Left colon (tissue), 2 donors: ENCODE measurements around the gene PDE9A. TPM values are rescaled to one million over a fixed set of nuclear protein-coding genes. Genes with fewer than 3 reads are reported as not detected.

Source experiments
- ATAC-seq: fragments of 200-7000 bp; cut with Tn5 transposase; one replicate; pipeline ENCODE4 v1.9.1; 2020; ENCODE audit warnings: mild to moderate bottlenecking, moderate library complexity
- DNase-seq, 2 donors: peaks; one replicate each; pipeline ENCODE4 v3.0.0-alpha.2; 2020
- intact Hi-C, 2 donors: fragments of 100-400 bp; cut with DNase I in 1 of 2; cut with micrococcal nuclease in 1 of 2; formaldehyde crosslinking; loops; one replicate each; pipeline versions ENCODE4 v1.11.2 to v1.14.0; 2022; cut with DNase I, micrococcal nuclease
- total RNA-seq, 2 donors: library from RNA; stranded (reverse); fragmentation: NEBNext Ultra II Directional; extraction: Animal tissue kit (Norgen Biotek cat#: 25700); gene quantifications; one replicate each; pipeline ENCODE4 v1.2.1, GENCODE V29; 2021
- donor health status: DM: no; HTN: no; CAD: no.
- donor health status: DM: yes; HTN: yes; CAD: no.

Gene PDE9A
- total RNA-seq, 2 donors from 2014 or later = 117 to 236 TPM

DNA sequence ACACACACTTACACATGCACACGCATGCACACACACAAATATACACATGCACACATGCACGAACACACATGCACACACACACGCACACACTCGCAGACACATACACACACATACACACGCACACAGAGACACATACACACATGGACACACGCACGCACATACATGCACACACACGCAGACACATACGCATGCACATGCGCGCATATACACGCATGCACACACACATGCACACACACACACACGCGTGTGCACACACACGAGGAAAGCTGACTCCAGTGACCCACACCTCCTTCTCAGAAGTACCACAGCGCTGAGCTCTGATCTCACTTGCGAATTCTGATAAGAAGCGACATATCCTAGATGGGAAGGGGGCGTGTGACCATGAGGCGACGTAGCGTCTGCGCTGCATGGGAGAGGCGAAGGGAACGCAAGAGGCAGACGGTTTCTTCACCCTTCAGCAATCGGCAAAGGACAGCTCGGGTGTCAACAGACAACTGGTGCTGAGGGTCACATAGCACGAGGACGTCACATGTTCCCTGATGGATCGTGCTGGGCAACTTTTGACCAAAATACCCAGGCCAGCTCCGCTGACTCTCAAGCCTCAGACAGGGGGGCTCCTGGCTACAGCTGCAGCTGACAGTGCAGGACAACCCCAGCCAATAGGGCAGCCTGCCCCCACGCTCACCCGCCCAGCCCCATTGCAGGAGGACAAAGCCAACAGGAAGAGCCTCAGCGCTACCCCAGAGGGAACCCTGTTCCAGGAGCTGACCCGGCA lies 16.0 kb upstream of the PDE9A start:
- no peak for DNase-seq
- intact Hi-C loops = no loop called here

DNA sequence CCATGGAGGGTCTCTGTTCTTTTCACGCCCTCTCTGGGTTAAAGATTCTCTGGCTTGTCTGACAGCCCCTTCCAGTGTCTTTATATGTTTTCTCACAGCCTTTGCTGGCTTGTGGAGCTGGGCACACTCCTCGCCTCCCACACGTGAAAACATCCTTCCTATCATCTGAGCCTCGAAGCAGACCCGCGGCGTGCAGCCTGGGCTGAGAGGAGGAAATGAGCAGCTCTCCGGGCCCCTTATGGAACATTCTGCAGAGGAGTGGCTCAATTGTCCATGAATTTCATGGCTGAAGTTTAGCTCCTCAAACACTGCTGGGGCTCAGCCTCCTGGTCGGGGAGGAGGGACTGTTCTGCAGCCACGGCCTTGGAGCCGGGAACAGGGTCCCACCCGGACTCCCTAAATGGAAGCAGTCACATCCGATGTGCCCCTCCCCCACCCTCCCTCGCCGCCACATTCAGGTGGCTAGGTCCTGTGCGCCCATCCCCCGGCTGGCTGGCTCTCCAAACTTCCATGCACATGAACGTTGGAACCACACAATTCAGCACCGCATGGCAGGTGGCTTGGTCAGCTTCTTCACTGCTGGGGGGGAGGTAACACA lies 15.1 kb upstream of the PDE9A start:
- ATAC-seq = no peak
- DNase-seq = no peak
- intact Hi-C loops = no loop called here

More for the DNA sequence above, 16.0 kb upstream of the PDE9A start:
- no peak for ATAC-seq

DNA sequence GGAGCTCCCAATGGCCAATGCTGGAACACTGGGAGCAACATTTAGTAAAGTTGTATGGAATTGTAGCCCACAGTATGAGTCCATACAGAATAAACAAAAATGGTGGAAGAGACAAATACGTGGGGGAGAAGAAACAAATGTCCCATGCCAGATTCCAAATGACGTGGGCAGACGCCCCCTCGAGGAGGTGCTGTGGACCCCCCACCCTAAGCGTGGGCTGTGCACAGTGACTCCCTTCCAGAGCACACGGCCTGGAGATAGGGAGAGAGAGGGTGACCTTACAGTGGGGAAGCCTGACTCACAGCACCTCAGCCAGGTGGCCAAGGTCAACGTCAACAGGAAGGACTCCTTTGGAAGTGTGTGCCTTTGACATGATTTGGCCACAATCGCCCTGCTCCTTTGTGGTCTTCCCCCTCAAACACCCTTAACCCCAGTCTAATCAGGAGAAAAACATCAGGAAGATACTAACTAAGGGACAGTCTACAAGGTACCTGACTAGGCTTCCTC lies 13.7 kb upstream of the PDE9A start:
- intact Hi-C loops = no loop called here
- DNase-seq (no peak), ATAC-seq (peak; percentile 60)

GRCh38 chr21:42640486-42640885 lies 12.9 kb upstream of the PDE9A start:
- peak; percentile 89 for ATAC-seq
- intact Hi-C loops = no loop called here
- peak; percentile 87 to 91 for DNase-seq

- ATAC-seq (no peak), DNase-seq (no peak)
- intact Hi-C loops = no loop called here
These were observed 11.9 kb upstream of the PDE9A start for GRCh38 chr21:42641311-42642218.

GRCh38 chr21:42642219-42642745 lies 11.1 kb upstream of the PDE9A start:
- intact Hi-C loops = no loop called here
- no peak for ATAC-seq
- no peak for DNase-seq

DNA sequence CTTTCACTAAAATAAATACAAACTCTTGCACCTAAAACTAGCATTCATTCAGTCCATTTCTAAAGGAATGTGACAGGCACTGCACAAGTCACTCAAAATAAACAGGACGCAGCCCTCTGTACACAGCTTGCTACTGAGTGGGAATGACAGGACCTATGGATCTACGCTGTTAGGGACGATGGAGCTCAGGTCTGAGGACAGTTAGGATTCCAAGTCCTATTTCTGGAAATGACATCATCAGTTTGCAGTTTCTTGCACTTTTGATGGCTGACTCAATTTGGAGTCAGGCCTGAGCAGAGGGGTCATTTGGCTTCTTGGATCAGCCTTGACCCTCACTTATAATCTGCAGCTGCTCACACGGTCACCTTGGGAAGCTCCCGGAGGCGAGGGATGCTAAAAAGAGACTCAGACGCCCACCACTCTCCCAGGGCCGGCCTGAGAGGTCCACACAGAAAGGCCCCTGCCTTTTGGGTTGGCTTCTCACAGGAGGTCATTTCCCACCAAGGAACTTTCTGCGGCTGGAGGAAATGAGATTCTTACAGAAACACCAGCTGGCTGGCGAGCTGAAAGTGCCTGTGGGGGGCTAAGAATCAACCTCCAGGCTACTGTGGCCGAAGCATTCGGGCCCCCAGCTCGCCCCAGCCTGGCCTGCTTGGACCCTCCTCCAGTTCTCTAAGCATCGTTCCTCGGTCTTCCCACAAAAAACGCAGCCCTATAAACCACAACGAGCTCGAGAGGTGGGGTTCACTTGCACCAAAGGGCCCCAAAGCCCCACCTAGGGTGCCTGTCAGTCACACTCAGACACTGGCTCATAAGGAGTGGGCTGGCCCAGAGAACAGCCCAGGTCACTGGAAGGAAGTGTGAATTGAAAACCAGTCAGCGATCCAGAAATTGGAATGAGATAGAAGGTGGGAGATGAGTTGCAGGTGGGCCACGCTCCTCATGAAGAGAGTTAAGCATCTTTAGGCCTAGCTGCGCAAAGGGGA lies 8.9 kb upstream of the PDE9A start:
- intact Hi-C loops = no loop called here
- DNase-seq = no peak

DNA sequence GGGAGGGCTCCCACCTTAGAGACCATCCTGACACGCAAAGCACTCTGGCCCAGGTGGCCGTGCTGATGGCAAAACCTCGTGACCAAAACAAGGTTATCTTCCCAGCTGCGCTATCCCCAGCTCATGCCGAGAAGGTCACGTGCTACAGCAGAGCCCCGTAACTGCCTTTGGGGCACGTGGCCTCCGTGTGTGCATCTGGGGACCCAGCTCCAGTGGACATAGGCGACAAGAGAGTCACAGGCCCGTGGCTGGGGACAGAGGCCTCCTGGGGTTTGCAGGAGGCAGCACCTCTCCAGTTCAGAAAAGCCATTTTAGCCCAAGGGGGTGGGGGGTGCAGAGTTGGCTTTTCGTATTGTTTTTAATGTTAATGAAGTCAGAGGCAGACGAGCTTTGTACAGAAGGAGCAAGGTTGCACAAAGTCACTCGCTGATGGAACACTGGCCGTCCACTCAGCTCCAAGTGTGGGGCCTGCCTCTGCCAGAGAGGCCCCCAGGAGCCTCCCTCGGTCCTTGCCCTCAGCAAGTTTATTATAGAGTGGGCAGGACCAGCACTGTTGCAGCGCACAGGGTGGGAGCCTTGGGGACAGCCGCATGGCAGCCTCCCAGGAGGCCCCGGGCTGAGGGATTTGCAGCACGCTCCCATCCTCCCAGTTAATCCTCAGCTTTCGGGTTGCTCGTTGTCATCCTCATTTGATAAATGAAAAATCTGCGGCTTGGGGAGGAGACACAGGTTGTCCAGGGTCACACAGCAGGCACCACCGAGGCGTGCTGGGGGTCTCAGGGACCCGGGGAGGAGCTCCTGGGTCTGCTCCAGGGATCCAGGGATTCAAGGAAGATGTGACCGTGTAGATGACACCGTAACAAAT lies 8.0 kb upstream of the PDE9A start:
- intact Hi-C loops = no loop called here
- ATAC-seq (no peak), DNase-seq (no peak)

More for the DNA sequence above, 8.9 kb upstream of the PDE9A start:
- ATAC-seq = no peak

DNA sequence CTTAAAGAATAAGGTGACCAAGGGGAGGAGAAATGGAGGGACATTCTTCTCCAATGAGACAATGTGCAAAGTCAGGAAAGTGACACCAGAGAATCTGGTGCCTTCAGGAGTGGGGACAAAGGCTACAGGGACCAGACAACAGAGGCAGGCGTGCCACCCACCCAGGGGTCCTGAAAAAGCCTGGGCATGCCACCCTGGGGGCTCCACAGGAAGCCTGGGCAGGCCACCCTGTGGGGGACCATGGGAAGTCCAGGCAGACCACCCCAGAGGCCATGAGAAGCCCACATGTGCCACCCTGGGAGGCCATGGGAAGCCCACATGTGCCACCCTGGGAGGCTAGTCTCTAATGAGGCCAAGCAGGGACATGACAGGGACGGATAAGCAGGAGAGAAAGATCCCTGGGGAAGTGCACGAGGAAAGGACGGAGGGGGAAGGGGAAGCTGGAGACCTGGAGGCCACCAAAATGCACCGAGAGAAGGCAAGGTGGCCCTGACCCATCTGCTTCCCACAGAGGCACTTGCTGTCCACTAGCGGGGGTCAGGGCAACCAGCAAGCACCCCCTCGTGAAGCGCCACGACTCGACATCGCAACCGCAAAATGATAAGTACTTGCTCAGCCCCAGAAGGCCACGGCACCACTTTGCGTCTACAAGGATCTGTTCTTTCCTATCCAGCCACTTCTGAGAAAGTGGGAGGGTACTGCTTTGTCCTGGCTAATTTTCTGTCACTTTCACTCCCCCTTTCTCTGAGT lies 7.2 kb upstream of the PDE9A start:
- DNase-seq (no peak), ATAC-seq (no peak)
- intact Hi-C loops = no loop called here

DNA sequence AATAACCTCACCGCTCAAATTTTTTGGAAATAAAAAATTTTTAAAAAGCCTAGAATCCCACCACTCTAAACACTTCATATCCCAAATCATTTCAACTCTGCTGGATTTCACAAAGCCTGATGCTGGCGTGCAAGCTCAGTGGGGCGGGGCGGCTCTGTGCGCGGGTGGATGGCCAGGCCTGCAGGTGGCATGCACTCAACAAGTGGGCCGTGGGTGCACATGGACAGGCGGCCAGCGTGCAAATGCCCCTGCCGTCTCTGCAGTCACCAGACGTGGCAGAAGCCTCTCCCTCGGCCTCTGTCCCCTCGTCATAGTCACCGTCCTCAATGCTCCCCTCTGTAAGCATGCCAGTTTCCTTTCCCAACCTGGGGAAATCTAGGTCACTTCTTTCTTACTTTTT lies 6.6 kb upstream of the PDE9A start:
- ATAC-seq (no peak), DNase-seq (no peak)
- intact Hi-C loops = no loop called here

DNA sequence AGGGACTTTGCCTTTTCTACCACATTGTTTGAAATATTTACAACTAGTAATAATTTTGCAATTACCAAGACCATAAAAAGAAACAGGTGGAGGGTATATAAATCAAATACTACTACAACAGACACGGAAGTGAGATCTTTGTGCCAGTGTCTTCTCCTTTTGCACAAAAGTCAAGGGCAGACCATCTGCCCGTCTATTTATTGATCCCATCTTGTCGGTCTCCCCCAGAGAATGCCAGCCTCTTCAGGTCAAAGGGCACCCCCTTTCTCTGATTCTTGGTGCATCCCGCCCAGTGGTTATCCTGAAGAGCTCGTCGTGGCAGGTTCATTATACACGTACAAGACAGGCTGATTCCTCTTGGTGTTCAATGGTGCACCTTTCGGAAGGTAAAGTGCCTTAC lies 4.8 kb upstream of the PDE9A start:
- ATAC-seq (peak; percentile 28), DNase-seq (no peak)
- intact Hi-C loops = no loop called here

DNA sequence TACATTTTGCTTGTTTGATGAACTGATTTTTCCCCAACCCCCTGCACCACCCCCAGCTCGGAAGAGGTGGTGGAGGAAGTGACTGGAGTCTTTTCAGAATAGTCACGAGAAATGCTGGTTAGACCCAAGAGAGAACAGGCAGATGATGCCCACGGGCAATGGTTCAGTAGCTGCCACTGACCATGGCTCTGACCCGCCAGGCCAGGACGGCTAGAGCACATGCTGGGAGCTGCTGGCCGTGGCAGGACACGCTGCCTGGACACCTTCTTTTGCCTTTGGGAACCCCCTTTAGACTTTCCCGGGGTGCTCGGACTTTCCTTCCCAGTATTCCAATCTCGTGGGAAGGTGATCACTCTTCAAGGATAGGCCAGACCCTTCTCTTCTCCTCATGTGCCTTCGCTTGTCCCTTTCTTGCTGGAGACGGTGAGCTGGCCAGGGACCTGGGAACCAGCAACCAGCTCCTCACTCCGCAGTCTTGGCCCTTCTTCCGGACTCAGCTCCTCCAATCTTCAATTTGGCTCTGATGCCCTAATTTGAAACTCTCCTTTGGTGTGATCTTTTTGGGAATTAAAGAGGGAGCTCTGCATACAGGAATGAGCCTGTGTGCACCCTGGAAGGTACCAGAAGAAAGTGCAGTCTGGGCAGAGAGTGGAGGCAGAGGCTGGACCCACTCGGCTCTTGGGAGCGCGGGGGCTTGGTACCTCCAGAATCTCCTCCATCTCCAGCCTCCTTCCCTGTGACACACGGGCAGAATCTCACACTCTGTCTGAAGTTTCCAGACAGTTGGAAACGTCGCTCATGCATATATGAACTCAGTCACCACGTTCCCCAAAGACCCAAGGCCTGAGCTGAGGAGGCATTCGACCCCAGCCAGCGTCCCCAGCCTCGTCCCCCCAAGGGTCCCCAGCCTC lies 4.0 kb upstream of the PDE9A start:
- intact Hi-C loops = no loop called here
- ATAC-seq = no peak
- DNase-seq = no peak

- intact Hi-C loops = no loop called here
- DNase-seq (no peak), ATAC-seq (no peak)
These were observed 3.4 kb upstream of the PDE9A start for GRCh38 chr21:42650033-42650370.

- no peak for DNase-seq
- ATAC-seq = no peak
- intact Hi-C loops = no loop called here
These were observed 2.7 kb upstream of the PDE9A start for GRCh38 chr21:42650441-42651421.
